RCC 7860 (cell line): Measurements from ENCODE around the gene NFKBIE.
"Not testable (repeated sequence)": the region's sequence is repeated elsewhere in the genome, so short reads cannot be mapped to it uniquely, and the experiment has no call there.

ENCODE experiments used
- DNase-seq: peaks from one replicate; pipeline ENCODE4 v3.0.0-alpha.2; 2015; ENCODE audit warnings: low spot score
- FAIRE-seq: peaks from 2 replicates; lab custom pipeline; 2012; peaks lifted over from hg19 to GRCh38; lab: Jason Lieb, UNC

The NFKBIE gene

DNA sequence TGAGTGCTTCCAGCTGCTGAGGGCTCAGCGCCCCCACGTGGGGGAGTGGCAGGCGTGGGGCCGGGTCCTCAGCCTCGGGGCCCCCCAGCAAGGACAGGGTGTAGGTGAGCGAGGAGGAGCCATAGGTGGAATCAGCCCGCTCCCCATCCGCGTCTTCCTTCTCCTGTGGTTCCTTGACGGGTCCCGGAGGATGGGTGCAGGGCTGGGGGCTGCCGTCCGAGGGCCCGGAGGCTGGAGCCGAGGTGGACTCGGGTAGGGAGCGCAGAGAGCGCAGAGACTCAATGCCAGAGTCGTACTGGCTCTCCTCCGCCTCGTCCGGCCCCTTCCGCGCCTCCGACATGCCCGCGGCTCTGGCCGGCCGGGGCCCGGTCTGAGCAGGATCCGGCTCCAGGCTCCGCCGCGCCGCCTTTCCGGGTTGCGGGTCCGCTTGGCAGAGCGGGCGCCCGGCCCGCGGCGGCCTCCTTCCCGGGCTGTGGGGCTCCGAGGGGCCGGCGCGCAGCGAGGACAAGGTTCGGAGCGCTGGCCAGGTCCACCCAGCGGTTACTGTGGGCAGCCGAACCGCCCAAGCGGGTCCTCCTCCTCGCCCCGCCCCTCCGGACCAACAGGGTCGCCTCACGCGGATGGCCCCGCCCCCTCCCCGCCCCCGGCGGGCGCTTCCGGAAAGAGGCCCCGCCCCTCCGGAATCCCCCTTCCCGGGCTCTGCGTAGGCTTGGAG, at the start of gene NFKBIE:
TSS of gene NFKBIE (minus strand) at position 545 of the 715 bp plus-strand sequence. CDS start at position 340, 205 bp downstream.
- no peak for FAIRE-seq

GRCh38 chr6:44314657-44315056, 49.3 kb upstream of the NFKBIE start:
- DNase-seq, FAIRE-seq: not testable (repeated sequence)

More for the DNA sequence above, at the start of gene NFKBIE:
- peak; percentile 86 for DNase-seq

- FAIRE-seq (no peak), DNase-seq (peak; percentile 70)
These were observed 47.8 kb upstream of the NFKBIE start, which contains the start of gene AARS2 for GRCh38 chr6:44312901-44313788. Gene AARS2, minus strand, starts transcription at chr6:44313347. Its CDS starts 24 bp downstream, at chr6:44313323.

DNA sequence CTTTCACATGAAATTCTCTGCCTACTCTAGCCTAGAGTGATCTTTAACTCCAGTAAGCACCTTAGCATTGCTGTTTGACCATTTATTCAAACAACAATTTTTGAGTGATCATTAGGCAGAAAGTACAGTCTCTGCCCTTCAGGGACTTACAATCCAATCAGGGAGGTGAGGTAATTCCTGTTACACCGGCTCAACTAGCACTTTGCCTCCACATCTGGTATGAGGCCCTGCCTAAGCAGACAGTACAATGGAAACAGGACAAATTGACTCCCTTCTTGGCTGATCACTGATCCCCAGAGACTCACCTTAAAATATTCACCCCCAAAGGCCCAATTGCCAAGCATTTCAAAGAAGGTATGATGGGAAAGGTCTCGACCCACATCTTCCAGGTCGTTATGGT, 46.4 kb upstream of the NFKBIE start:
- FAIRE-seq (no peak), DNase-seq (no peak)

DNA sequence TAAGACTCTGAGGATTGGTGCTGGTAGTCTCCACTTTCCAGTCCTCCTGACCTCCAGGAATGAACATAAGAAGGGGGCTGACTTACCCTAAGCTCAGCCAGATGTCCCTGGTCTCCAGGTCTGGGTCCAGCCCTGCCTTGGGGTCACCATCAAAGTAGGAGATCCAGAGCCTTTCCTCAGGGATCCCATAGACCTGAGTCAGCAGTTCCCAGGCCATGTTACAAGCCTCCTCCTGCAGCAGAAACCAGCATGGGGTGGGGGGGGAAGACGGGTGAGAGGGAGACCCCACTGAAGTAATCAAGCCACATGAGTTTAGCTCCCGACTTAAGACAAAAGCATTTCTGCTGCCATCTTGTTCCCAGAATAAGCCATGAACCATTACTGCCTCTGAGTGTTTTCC, 46.0 kb upstream of the NFKBIE start:
- FAIRE-seq (no peak), DNase-seq (no peak)

DNA sequence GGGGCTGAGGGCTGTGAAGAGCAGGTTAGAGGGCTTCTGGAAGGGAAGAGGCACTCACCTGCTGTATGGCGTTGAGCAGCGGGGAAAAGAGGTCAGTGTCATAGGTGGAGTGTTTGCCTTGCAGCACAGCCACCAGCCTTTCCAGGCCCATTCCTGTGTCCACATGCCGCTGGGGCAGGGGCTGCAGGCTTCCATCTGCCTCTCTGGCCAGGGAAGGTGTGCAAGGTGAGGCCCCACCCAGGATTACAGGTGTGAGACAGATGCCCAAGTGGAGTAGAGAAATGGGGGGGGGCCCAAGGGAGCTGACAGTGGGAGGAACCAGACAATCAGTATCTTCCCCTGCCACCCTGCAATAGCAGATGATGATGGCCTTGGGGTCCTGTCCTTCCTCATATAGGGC, 44.9 kb upstream of the NFKBIE start:
- no peak for FAIRE-seq
- no peak for DNase-seq

- DNase-seq, result no peak
- no peak for FAIRE-seq
These were observed 44.3 kb upstream of the NFKBIE start for GRCh38 chr6:44309631-44310030.

- FAIRE-seq (no peak), DNase-seq (peak; percentile 11)
These were observed 43.7 kb upstream of the NFKBIE start for GRCh38 chr6:44309092-44309491.

GRCh38 chr6:44307217-44307616, 41.9 kb upstream of the NFKBIE start:
- FAIRE-seq (no peak), DNase-seq (no peak)

DNA sequence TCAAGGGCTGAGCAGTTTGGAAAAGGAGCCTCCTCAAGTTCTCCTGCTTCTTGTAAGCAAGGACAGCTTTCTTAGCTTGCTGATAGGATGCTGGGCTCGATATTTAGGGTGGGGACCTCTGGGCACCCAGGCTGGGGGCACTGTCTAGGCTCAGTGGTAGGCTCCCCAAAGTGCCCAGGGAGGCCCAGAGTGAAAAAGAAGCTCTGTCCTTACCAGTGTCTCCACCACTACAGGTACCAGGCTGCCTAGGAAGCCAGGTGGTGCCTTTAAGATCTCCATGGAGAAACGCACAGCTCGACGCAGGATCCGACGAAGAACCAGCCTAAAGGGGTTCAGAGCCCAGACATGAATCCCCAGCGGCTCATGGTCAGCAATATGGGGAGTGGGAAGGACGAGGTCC, 41.4 kb upstream of the NFKBIE start:
- FAIRE-seq (no peak), DNase-seq (no peak)

- FAIRE-seq (no peak), DNase-seq (no peak)
These were observed 39.9 kb upstream of the NFKBIE start for GRCh38 chr6:44305200-44305725.

DNA sequence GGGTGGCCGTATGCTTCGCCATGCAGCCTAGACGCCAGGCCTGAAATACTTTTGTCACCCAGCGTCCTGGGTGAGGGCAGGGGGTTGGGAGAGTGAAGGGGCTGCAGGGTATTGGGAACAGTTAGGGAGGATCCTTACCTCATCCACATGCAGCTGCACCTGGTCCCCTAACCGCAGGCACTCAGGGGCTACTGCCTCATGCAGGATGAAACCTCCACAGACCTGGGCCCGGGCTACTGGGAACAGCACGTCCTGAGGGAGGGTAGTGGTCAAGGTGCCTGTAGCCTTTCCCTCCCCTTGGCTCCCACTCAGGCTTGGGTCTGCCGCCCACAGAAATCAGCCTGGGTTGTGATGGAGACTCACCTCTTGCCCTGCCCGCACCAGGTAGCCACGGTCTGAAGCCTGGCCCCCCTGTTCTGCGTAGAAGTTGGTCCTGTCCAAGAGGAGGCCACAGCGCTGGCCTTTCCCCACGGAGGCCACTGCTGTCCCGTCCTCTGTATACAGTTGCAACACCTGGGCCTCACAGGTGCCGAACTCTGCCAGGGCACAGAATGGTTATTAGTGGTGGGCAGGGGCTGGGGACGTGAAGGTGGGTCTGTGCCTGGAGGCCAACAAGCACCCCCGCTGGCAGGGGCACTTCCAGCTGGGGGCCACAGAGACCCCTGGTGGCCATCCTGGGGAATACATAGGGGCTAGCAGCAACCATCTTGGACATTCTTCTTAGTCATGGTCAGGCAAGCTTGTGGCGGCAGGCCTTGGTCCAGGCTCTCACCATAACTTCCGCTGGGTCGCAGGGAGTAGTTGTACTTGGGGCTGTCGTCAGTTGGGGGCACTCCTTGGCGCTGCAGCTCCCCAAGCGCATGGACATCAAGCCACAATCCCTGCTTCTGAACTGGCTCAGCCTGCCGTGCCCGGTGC, 39.2 kb upstream of the NFKBIE start:
- FAIRE-seq (no peak), DNase-seq (no peak)

- FAIRE-seq, result no peak
- DNase-seq, result no peak
These were observed 38.5 kb upstream of the NFKBIE start for GRCh38 chr6:44303842-44304241.

- DNase-seq (no peak), FAIRE-seq (no peak)
These were observed 37.5 kb upstream of the NFKBIE start for GRCh38 chr6:44302856-44303255.

DNA sequence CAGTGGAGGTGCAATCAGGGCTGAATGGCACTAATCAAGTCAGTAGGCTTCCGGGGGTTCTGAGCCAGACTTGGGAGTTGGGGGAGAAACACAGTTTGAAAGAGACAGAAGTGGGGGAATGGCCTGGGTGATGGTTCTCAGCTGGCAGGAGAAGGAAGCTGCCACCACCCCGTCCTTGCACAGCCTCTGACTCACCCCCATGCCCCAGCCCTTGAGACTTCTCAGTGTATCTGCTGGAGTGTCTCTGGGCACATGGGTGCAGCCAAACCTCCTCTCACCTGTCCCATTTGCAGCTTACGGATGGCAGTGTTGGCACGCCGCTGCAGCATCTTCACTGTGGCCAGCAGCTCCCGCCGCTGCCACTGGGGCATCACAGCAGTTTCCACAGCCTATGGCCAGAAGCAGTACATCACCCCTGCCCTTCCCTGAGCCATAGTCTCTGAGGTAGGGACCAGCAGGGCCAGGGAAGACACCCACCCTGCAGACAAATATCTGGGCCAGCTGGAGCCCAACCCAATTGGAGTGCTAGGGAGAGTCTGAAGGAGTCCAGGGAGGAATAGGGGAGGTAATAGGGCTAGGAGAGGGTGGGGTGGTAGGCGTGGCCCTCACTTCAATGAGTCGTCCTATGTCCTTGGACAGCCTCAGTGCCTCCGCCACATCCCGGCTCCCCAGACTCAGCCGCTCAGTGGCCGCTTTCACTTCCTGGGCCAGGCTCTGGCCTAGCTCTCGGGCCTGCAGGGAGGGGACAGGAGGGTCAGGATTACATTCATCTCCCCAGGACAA, 36.6 kb upstream of the NFKBIE start:
- FAIRE-seq, result no peak
- DNase-seq, result no peak

- DNase-seq, result no peak
- no peak for FAIRE-seq
These were observed 35.8 kb upstream of the NFKBIE start for GRCh38 chr6:44301106-44301505.

- FAIRE-seq (no peak), DNase-seq (no peak)
These were observed 35.0 kb upstream of the NFKBIE start for GRCh38 chr6:44300292-44300823.

- DNase-seq (no peak), FAIRE-seq (no peak)
These were observed 33.5 kb upstream of the NFKBIE start for GRCh38 chr6:44298864-44299263.

DNA sequence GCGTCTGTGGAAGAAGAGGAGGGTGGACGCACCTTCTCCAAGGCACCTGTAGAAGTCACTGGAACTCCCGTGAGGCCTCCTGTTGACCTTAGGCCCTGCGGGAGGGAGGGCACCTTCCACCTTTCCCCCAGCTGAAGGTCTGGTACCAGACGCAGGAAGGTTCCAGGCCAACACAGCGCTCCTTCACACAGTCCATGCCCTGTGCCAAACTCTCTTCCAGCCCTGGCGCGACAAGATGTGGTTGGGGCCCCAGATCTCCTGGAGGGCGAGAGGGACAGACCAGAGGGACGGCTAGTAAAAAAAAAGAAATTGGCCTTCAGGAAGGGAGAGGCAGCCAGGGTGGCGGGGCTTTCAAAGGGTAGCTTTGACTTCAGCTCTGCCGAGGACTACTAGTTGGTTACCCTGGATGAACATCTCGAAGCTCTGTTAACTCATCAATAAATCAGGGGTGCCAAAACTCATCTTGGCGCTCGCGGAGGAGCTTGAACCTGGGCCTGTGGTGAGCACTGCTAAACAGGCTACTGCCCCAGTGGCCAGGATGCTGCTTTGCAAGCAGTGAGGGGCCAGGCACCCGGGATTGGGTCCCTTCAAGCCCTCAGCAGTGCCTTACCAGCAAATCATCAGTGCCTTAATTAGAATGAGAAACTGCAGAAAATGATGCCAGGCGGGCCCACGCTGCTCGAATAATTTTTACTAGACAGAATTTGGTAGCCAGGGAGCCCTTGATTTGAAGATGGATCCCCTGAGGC, 32.9 kb upstream of the NFKBIE start:
- FAIRE-seq, result no peak
- DNase-seq, result no peak
